PC-3 (cell line): ENCODE measurements around the gene SCD5. TPM values are rescaled to one million over a fixed set of nuclear protein-coding genes. Genes with fewer than 3 reads are reported as not detected.
A peak's percentile ranks its signal among the peaks of the same experiment; 100 is the strongest.

ENCODE experiments used
- ATAC-seq: fragments of 200-7000 bp; cut with Tn5 transposase; 2 replicates; pipeline ENCODE4 v1.9.1; 2020; ENCODE audit warnings: mild to moderate bottlenecking, moderate library complexity
- BruUV-seq: library from RNA; stranded (reverse); fragments of 400-500 nt; replicated peaks from 2 replicates; lab custom pipeline; 2021; lab: Mats Ljungman, UMichigan
- CTCF ChIA-PET: fragments of 300-600 bp; sonication (Branson Sonifier 250); formaldehyde crosslinking; loops from one replicate; lab custom pipeline; 2022; ENCODE audit warnings: antibody characterized with exemption; lab: Charles Lee
- POLR2A ChIA-PET: fragments of 300-600 bp; sonication (Branson Sonifier 250); formaldehyde crosslinking; loops from one replicate; lab custom pipeline; 2022; ENCODE audit warnings: antibody characterized with exemption; ENCODE audit not compliant: unreplicated experiment; lab: Charles Lee
- DNase-seq: peaks from one replicate; pipeline ENCODE4 v3.0.0-alpha.2; 2015
- H2AFZ ChIP-seq: fragments of 300-600 bp; sonication (generic); 2 replicates; pipeline ENCODE4 v1.6.0; 2016; ENCODE audit warnings: antibody characterized with exemption, low read length
- H3F3A ChIP-seq: fragments of 300-600 bp; sonication (generic); one replicate; pipeline ENCODE4 v1.6.0; 2017; ENCODE audit warnings: antibody characterized with exemption, low read length, control low read depth, mild to moderate bottlenecking; ENCODE audit not compliant: unreplicated experiment
- H3K27ac ChIP-seq: fragments of 300-600 bp; sonication (generic); 2 replicates; pipeline ENCODE4 v1.5.1; 2016; ENCODE audit warnings: mild to moderate bottlenecking, low read length
- H3K27me3 ChIP-seq: fragments of 300-600 bp; sonication (generic); 2 replicates; pipeline ENCODE4 v1.6.1; 2016; ENCODE audit warnings: low read length, mixed read lengths
- H3K36me3 ChIP-seq: fragments of 300-600 bp; sonication (generic); 2 replicates; pipeline ENCODE4 v1.6.1; 2016; ENCODE audit warnings: low read depth, mixed run types, low read length, mixed read lengths
- H3K4me1 ChIP-seq: fragments of 300-600 bp; sonication (generic); 2 replicates; pipeline ENCODE4 v1.5.1; 2016; ENCODE audit warnings: low read length; ENCODE audit not compliant: insufficient read depth
- H3K4me2 ChIP-seq: fragments of 300-600 bp; sonication (generic); 2 replicates; pipeline ENCODE4 v1.6.0; 2016; ENCODE audit warnings: low read length
- H3K4me3 ChIP-seq: fragments of 300-600 bp; sonication (generic); 2 replicates; pipeline ENCODE4 v1.5.1; 2016; ENCODE audit warnings: mild to moderate bottlenecking, low read length, mixed read lengths
- H3K79me2 ChIP-seq: fragments of 300-600 bp; sonication (generic); 2 replicates; pipeline ENCODE4 v1.6.1; 2017; ENCODE audit warnings: low read length, mixed read lengths
- H3K9ac ChIP-seq: fragments of 300-600 bp; sonication (generic); 2 replicates; pipeline ENCODE4 v1.6.0; 2016; ENCODE audit warnings: mild to moderate bottlenecking, low read length
- H3K9me2 ChIP-seq: fragments of 300-600 bp; sonication (generic); replicated peaks from 2 replicates; pipeline ENCODE4 v1.6.1; 2016; ENCODE audit warnings: mixed run types, low read length, mixed read lengths
- H3K9me3 ChIP-seq: fragments of 300-600 bp; sonication (generic); 2 replicates; pipeline ENCODE4 v1.6.1; 2016; ENCODE audit warnings: low read length, mixed read lengths
- H4K20me1 ChIP-seq: fragments of 300-600 bp; sonication (generic); 2 replicates; pipeline ENCODE4 v1.6.1; 2016; ENCODE audit warnings: low read length, mixed read lengths
- CTCF ChIP-seq: fragments of 300-600 bp; sonication (generic); conservative IDR thresholded peaks from 2 replicates; pipeline ENCODE4 v1.5.1; 2017; ENCODE audit warnings: antibody characterized with exemption, low read depth, mild to moderate bottlenecking, low read length
- EZH2 ChIP-seq: fragments of 300-600 bp; sonication (generic); IDR thresholded peaks from one replicate; pipeline ENCODE4 v1.6.1; 2017; ENCODE audit warnings: antibody characterized with exemption, mild to moderate bottlenecking, low read length; ENCODE audit not compliant: unreplicated experiment
- EZH2phosphoT487 ChIP-seq: fragments of 300-600 bp; sonication (generic); IDR thresholded peaks from 2 replicates; pipeline ENCODE4 v1.6.1; 2018; ENCODE audit warnings: mild to moderate bottlenecking, antibody characterized with exemption, low read length, borderline replicate concordance
- intact Hi-C: fragments of 100-400 bp; cut with micrococcal nuclease; formaldehyde crosslinking; loops from 2 replicates; pipeline ENCODE4 v1.9.0; 2023
- total RNA-seq: library from RNA; depleted of rRNA; stranded (reverse); fragments of >200 nt; gene quantifications from 2 replicates; pipeline ENCODE4 v1.2.3, GENCODE V29; 2014

The SCD5 gene
- total RNA-seq, 1 experiment from 2014 or later, result 3.8 TPM

GRCh38 chr4:82614838-82615449 lies 183.7 kb downstream of the SCD5 start:
- Histone ChIP-seq H3F3A (no peaks in the 10 kb centered on the region), H3K27me3 (peaks cover 12% of the 10 kb centered on the region), H3K4me1 (no peaks in the 10 kb centered on the region), H3K9me2 (no peaks in the 10 kb centered on the region), H3K9ac (no peak overlapping the region), H3K4me2 (no peak overlapping the region), H3K27ac (no peak overlapping the region), H3K36me3 (no peaks in the 10 kb centered on the region), H3K9me3 (no peaks in the 10 kb centered on the region), H3K4me3 (no peak overlapping the region), H2AFZ (no peak overlapping the region), H3K79me2 (no peaks in the 10 kb centered on the region), H4K20me1 (no peaks in the 10 kb centered on the region)
- ChIA-PET CTCF (no interaction called here), POLR2A (no interaction called here)
- ATAC-seq (no peak), DNase-seq (peak; percentile 4)
- intact Hi-C loops, result no loop called here
- no peak for TF ChIP-seq CTCF
- no peak for TF ChIP-seq EZH2
- no peak for TF ChIP-seq EZH2phosphoT487
- no TSS peak for BruUV-seq

DNA sequence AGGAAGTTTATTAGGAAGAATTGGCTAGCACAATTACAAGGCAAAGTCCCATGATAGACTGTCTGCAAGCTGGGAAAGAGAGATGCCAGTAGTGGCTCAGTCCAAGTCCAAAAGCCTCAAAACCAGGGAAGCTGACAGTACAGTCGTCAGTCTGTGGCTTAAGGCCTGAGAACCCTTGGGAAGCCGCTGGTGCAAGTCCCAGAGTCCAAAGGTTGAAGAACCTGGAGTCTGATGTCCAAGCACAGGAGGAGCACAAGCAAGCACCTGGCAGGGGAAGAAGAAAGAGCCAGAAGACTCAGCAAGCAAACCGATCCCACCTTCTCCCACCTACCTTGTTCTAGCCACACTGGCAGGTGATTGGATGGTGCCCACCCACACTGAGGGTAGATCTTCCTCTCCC lies 185.5 kb downstream of the SCD5 start:
- H3K4me1 ChIP-seq, result no peaks in the 10 kb centered on the region
- CTCF ChIA-PET, result no interaction called here
- no peaks in the 10 kb centered on the region for H3K36me3 ChIP-seq
- H3K9me3 ChIP-seq, result no peaks in the 10 kb centered on the region
- DNase-seq (no peak), ATAC-seq (no peak)
- no peak overlapping the region for H3K27ac ChIP-seq
- no TSS peak for BruUV-seq
- H3K27me3 ChIP-seq, result peaks cover 6% of the 10 kb centered on the region
- H2AFZ ChIP-seq, result no peak overlapping the region
- no peaks in the 10 kb centered on the region for H3F3A ChIP-seq
- H3K4me2 ChIP-seq, result no peak overlapping the region
- POLR2A ChIA-PET, result no interaction called here
- no peak overlapping the region for H3K4me3 ChIP-seq
- no peak for TF ChIP-seq EZH2
- no peak for TF ChIP-seq CTCF
- TF ChIP-seq EZH2phosphoT487, result no peak
- H3K9ac ChIP-seq, result no peak overlapping the region
- no peaks in the 10 kb centered on the region for H3K9me2 ChIP-seq
- no peaks in the 10 kb centered on the region for H3K79me2 ChIP-seq
- intact Hi-C loops, result no loop called here
- H4K20me1 ChIP-seq, result no peaks in the 10 kb centered on the region

DNA sequence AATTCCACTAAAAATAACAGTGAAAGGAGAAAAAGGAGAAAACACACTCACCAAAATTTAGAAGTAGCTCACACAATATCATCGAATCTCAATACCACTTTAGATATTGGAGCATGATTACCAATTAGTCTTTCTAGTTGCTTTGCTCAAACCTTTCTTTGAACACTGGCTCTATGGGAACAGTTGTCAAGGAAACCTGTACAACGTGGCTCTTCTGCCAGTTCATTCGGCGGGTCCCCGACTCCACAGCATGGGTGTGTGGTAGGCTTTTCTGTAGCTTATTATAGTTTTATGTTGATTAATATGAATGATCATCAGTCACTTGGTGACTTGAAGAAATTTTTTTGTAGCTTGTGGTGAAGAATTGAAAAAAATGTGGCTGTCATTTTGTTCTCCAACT lies 186.6 kb downstream of the SCD5 start:
- Histone ChIP-seq H3K4me3 (no peak overlapping the region), H3K9me3 (no peaks in the 10 kb centered on the region), H3K9me2 (no peaks in the 10 kb centered on the region), H3K36me3 (no peaks in the 10 kb centered on the region), H3K9ac (no peak overlapping the region), H2AFZ (no peak overlapping the region), H4K20me1 (no peaks in the 10 kb centered on the region), H3K27ac (no peak overlapping the region), H3K27me3 (peaks cover 6% of the 10 kb centered on the region; the same call in 1 of the 2 replicates), H3K79me2 (no peaks in the 10 kb centered on the region), H3F3A (no peaks in the 10 kb centered on the region), H3K4me1 (no peaks in the 10 kb centered on the region), H3K4me2 (no peak overlapping the region)
- ATAC-seq (no peak), DNase-seq (no peak)
- TF ChIP-seq EZH2phosphoT487 (no peak), CTCF (no peak), EZH2 (no peak)
- no TSS peak for BruUV-seq
- ChIA-PET CTCF (no interaction called here), POLR2A (no interaction called here)
- intact Hi-C loops, result no loop called here
